Astrocyte of the spinal cord (primary cell): Measurements from ENCODE around the gene TJAP1.

Experiments used
- DNase-seq: peaks from one replicate; pipeline ENCODE4 v3.0.0; 2011; ENCODE audit warnings: low read depth, low spot score
- H3K4me3 ChIP-seq: 2 replicates; pipeline ENCODE4 v1.5.1; 2011; ENCODE audit warnings: low read depth, mild to moderate bottlenecking, low read length, moderate library complexity
- CTCF ChIP-seq: IDR thresholded peaks from 2 replicates; pipeline ENCODE4 v1.5.1; 2012; ENCODE audit warnings: low read depth, mild to moderate bottlenecking, low read length, inconsistent platforms
- in situ Hi-C: cut with HindIII; loops from 2 replicates; pipeline ENCODE4 v1.10.0; 2017; ENCODE audit warnings: low sequenced_read_pairs

TJAP1 gene

GRCh38 chr6:43511824-43512415 is 34.5 kb downstream of the TJAP1 start:
- in situ Hi-C loops = no loop called here
- no peak for DNase-seq
- no peak for TF ChIP-seq CTCF
- no peak overlapping the region for H3K4me3 ChIP-seq

DNA sequence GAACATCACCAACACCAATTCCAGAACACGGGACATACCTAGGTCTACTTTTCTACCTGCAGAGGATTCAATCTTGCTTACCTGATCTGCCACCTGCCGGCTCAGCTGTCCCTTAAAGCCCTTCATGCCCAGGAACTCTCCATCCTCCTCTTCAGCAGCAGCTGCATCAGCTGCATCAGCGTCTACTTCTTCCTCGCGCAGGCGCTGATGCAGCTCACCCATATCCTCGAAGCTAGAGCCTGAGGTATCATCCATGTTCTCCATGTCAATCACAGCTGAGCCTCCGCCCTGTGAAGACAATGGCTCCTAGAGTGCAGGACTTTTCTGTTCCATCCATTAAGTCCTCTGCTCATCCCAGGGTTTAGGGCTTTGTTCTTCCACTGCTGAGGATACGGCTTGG is 38.4 kb downstream of the TJAP1 start:
- peak overlapping the region; percentile 99 for H3K4me3 ChIP-seq
- in situ Hi-C loops = no loop called here
- TF ChIP-seq CTCF = no peak
- DNase-seq = no peak

- in situ Hi-C loops = no loop called here
- TF ChIP-seq CTCF = no peak
- H3K4me3 ChIP-seq = peak overlapping the region; percentile 99
- no peak for DNase-seq
Observed at GRCh38 chr6:43516367-43516696, 39.0 kb downstream of the TJAP1 start.

DNA sequence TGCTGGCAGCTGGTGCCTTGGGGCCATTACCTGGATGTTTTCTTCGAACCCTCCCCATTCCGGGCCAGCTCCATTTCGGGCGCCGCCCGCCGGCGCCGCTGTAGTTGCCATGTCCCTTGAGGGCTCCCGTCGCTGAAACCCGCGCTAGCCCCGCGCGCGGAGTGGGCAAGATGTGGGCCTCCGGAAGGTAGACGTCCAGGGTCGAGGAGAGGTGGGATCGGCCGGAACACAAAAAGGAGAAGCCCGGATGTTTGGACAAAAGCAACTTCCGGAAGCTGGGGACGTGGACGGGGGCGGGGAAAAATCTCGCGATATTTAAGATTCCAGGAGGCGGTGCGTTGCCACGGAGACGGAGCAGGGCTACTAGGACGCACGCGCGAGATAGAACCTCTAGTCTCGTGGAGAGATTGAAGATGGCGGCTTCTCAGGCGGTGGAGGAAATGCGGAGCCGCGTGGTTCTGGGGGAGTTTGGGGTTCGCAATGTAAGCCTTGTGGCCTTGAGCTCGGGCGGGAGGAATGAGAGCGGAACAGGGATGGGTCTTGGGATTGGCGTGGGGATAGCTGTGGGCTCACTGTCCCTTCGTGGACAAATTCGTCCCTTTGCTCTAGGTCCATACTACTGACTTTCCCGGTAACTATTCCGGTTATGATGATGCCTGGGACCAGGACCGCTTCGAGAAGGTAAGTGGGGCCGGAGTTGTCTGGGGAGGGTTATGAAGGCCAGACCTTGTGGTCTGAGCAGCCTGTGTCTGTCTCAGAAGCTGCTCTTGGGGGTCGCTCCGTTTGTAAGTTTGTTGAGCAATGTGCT is 39.5 kb downstream of the TJAP1 start, which contains the start of the genes POLR1C and YIPF3:
Gene POLR1C, plus strand, starts transcription at position 393 of the 808 bp plus-strand sequence. Its CDS starts 21 bp downstream, at position 414.
Gene YIPF3, minus strand, starts transcription at position 230 of the 808 bp plus-strand sequence. Its CDS starts 119 bp downstream, at position 111.
- in situ Hi-C loops = no loop called here
- peak; percentile 98 for DNase-seq
- TF ChIP-seq CTCF = no peak
- peak within 1 kb of the TSS; percentile 99 for H3K4me3 ChIP-seq

DNA sequence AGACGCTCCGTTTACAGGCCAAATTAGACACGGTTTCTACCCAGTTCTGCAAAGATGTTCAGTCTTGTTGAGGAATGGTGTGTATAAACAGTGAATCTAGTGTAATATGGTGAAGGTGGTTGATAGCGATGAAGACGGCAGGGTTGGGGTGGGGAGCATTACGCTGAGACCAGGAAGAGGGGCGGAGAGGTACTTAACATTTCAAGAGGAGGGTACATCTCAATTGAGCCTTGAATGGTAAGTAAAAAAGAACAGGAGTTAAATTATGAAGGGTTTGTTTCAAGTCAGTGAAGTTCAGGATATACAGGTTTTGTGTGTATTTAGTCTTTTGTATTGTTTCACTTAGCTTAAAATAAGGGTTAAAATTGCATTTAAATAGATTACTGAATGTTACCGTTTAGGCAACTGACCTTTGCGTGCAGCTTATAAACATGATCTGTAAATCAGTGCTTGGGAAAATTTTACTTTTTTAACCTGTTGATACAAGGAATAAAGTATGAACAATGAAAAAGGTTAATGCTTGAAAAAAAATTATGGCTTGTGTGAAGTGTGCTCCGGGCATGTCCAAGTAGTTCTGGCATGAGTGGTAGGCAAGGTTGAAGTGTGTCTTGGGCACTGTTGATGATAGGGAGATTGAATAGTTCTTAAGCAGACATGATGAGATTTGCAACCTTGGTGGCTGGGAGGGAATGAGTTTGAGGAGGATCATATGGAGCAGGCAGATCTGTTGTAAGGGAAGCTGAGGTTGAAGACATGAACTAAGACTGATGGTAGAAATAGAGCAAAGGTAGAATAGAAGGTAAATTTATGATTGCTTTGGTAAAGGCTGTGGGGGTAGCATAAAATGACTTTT is 40.4 kb downstream of the TJAP1 start:
- TF ChIP-seq CTCF = no peak
- peak overlapping the region; percentile 99 for H3K4me3 ChIP-seq
- no peak for DNase-seq
- in situ Hi-C loops = no loop called here

- no peak for DNase-seq
- no peak for TF ChIP-seq CTCF
- no peak overlapping the region for H3K4me3 ChIP-seq
- in situ Hi-C loops = no loop called here
Observed at GRCh38 chr6:43520097-43520496, 42.7 kb downstream of the TJAP1 start.
